Liver (tissue), 3 donors: ENCODE results near the gene ZNF710.

Experiments
- ATF3 ChIP-seq: IDR thresholded peaks from 2 replicates; pipeline ENCODE4 v1.6.1; 2016; ENCODE audit warnings: antibody characterized with exemption
- CTCF ChIP-seq: fragments of 150-350 bp; IDR thresholded peaks from 2 replicates; pipeline ENCODE4 v1.5.1; 2017; ENCODE audit warnings: improper control_type of control experiment, low read depth, low read length; ENCODE audit not compliant: missing input control
- MAX ChIP-seq: IDR thresholded peaks from 2 replicates; pipeline ENCODE4 v1.6.1; 2016; ENCODE audit warnings: antibody characterized with exemption
- REST ChIP-seq: IDR thresholded peaks from 2 replicates; pipeline ENCODE4 v1.6.1; 2016; ENCODE audit warnings: antibody characterized with exemption, mild to moderate bottlenecking
- SP1 ChIP-seq: IDR thresholded peaks from 2 replicates; pipeline ENCODE4 v1.6.1; 2018; ENCODE audit warnings: antibody characterized with exemption, mild to moderate bottlenecking
- YY1 ChIP-seq: IDR thresholded peaks from 2 replicates; pipeline ENCODE4 v1.6.1; 2016; ENCODE audit warnings: antibody characterized with exemption, mild to moderate bottlenecking
- donor health status: healthy.
- donor health status: healthy.

- TF ChIP-seq CTCF (no peak), MAX (no peak), SP1 (no peak), YY1 (no peak), ATF3 (no peak), REST (no peak)
These were observed 16.6 kb upstream of the ZNF710 start for GRCh38 chr15:89984421-89985010.
